Endodermal cell (in vitro differentiated cells): ENCODE measurements around the gene PRUNE2. TPM values are rescaled to one million over a fixed set of nuclear protein-coding genes. Genes with fewer than 3 reads are reported as not detected.

Experiments used
- DNase-seq: peaks from one replicate; pipeline ENCODE4 v3.0.0-alpha.2; 2017
- H3K27ac ChIP-seq: 2 replicates; pipeline ENCODE4 v1.5.1; 2013; ENCODE audit warnings: mild to moderate bottlenecking, low read depth, low read length, moderate library complexity
- H3K27me3 ChIP-seq: 2 replicates; pipeline ENCODE4 v1.6.1; 2013; ENCODE audit warnings: mild to moderate bottlenecking, low read length, moderate library complexity; ENCODE audit not compliant: insufficient read depth, control insufficient read depth, poor library complexity, severe bottlenecking
- H3K36me3 ChIP-seq: 2 replicates; pipeline ENCODE4 v1.7.0; 2013; ENCODE audit warnings: mild to moderate bottlenecking, low read length, moderate library complexity; ENCODE audit not compliant: control insufficient read depth, insufficient read depth
- H3K4me1 ChIP-seq: one replicate; pipeline ENCODE4 v1.7.0; 2013; ENCODE audit warnings: low read length; ENCODE audit not compliant: control insufficient read depth, insufficient read depth
- H3K4me3 ChIP-seq: 2 replicates; pipeline ENCODE4 v1.5.1; 2013; ENCODE audit warnings: mild to moderate bottlenecking, low read length, moderate library complexity
- H3K9ac ChIP-seq: 2 replicates; pipeline ENCODE4 v1.6.1; 2013; ENCODE audit warnings: mild to moderate bottlenecking, low read length, moderate library complexity; ENCODE audit not compliant: poor library complexity, severe bottlenecking; ENCODE audit errors: extremely low read depth
- H3K9me3 ChIP-seq: 2 replicates; pipeline ENCODE4 v1.6.1; 2013; ENCODE audit warnings: mild to moderate bottlenecking, low read length, moderate library complexity; ENCODE audit not compliant: control insufficient read depth
- H3K27ac Mint-ChIP-seq: 2 replicates; pipeline ENCODE4 v1.8.0; 2020; ENCODE audit warnings: mixed read lengths
- H3K27me3 Mint-ChIP-seq: 2 replicates; pipeline ENCODE4 v1.8.0; 2021; ENCODE audit warnings: mild to moderate bottlenecking, mixed read lengths; ENCODE audit not compliant: insufficient read depth
- H3K36me3 Mint-ChIP-seq: 2 replicates; pipeline ENCODE4 v1.8.0; 2020; ENCODE audit warnings: low read depth, mixed read lengths
- H3K4me1 Mint-ChIP-seq: 2 replicates; pipeline ENCODE4 v1.8.0; 2020; ENCODE audit warnings: mixed read lengths
- H3K4me3 Mint-ChIP-seq: 2 replicates; pipeline ENCODE4 v1.8.0; 2020; ENCODE audit warnings: mild to moderate bottlenecking, moderate library complexity, mixed read lengths
- H3K9me3 Mint-ChIP-seq: 2 replicates; pipeline ENCODE4 v1.8.0; 2020; ENCODE audit warnings: mild to moderate bottlenecking, mixed read lengths
- CTCF ChIP-seq: fragments of 200-600 bp; sonication (generic); conservative IDR thresholded peaks from 2 replicates; pipeline ENCODE4 v1.5.0; 2021; ENCODE audit warnings: antibody characterized with exemption, mild to moderate bottlenecking
- WGBS, 2 experiments: methylation state at CpG; one replicate each; pipeline versions ENCODE4 v1.1.5 to v1.1.7; 2013; ENCODE audit warnings: missing lambda C conversion rate in 2 of 2, mixed read lengths in 1 of 2; ENCODE audit not compliant: insufficient coverage in 1 of 2, insufficient read length in 1 of 2; 5-methylcytosine and 5-hydroxymethylcytosine counted together
- total RNA-seq, 2 donors: library from RNA; stranded (reverse); fragmentation: NEBNext Ultra II Directional in 1 of 2; extraction: Animal tissue kit (Norgen Biotek cat#: 25700) in 1 of 2; gene quantifications; 2 replicates in 1 of 2; 3 replicates in 1 of 2; pipeline ENCODE4 v1.2.1, GENCODE V29; 2021

PRUNE2 gene
- total RNA-seq, 2 donors from 2014 or later = 4.1 to 6.8 TPM

DNA sequence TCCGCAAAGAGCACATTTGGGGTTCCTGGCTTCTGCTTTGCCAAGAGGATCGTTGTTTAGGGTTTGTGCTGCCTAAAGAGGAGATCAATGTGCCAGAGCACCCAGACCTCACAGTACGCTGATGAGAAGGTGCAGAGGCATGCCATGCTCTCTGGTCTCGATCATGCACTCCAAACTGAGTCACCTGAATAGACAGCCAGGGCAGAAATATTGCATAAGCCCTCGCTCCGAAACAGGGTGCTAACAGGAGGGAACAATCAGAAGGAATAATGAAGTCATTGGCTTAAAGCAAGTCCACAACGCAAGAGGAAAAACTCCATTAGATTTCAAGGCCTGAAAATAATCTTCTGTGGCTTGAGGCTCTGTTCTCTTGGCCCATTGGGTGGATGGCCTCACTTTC, 322.7 kb downstream of the PRUNE2 start:
- no peaks in the 10 kb centered on the region for H3K9me3 ChIP-seq
- no peaks in the 10 kb centered on the region for H3K36me3 Mint-ChIP-seq
- no peak overlapping the region for H3K27ac ChIP-seq
- no peak overlapping the region for H3K4me3 Mint-ChIP-seq
- H3K4me1 ChIP-seq = peaks cover 18% of the 10 kb centered on the region
- no peak for TF ChIP-seq CTCF
- no peak for DNase-seq
- no peaks in the 10 kb centered on the region for H3K27me3 Mint-ChIP-seq
- H3K27ac Mint-ChIP-seq = no peak overlapping the region
- H3K27me3 ChIP-seq = no peaks in the 10 kb centered on the region
- H3K9ac ChIP-seq = no peak overlapping the region
- H3K36me3 ChIP-seq = no peaks in the 10 kb centered on the region
- WGBS, 2 experiments = 93 to 95% methylated on average over 6 to 7 of the region's 7 CpGs
- H3K4me1 Mint-ChIP-seq = peaks cover 17% of the 10 kb centered on the region
- no peaks in the 10 kb centered on the region for H3K9me3 Mint-ChIP-seq
- no peak overlapping the region for H3K4me3 ChIP-seq

DNA sequence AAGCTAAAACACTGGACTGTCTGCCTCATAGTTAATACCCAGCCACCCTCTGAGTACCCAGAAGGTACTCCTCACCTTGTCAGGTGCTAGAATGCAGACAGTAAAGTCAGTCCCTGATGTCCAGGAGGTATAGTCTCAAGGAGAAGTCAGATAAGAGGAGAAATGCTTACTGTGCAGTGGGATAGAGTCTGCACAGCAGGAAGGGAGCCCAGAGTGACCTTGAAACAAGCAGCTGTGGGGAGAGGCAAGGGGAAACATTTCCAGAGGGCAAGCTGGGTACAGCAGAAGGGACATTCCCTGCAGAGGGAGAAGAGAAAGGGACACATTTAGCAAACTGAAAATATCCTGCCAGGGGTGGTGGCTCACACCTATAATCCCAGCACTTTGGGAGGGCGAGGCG, 324.2 kb downstream of the PRUNE2 start:
- no peaks in the 10 kb centered on the region for H3K9me3 Mint-ChIP-seq
- H3K36me3 Mint-ChIP-seq = no peaks in the 10 kb centered on the region
- H3K27ac Mint-ChIP-seq = no peak overlapping the region
- no peak for TF ChIP-seq CTCF
- no peak overlapping the region for H3K9ac ChIP-seq
- no peak for DNase-seq
- H3K9me3 ChIP-seq = no peaks in the 10 kb centered on the region
- no peak overlapping the region for H3K27ac ChIP-seq
- no peak overlapping the region for H3K4me3 ChIP-seq
- peaks cover 8% of the 10 kb centered on the region for H3K4me1 ChIP-seq
- H3K4me1 Mint-ChIP-seq = peaks cover 14% of the 10 kb centered on the region
- no peak overlapping the region for H3K4me3 Mint-ChIP-seq
- no peaks in the 10 kb centered on the region for H3K27me3 Mint-ChIP-seq
- H3K36me3 ChIP-seq = no peaks in the 10 kb centered on the region
- WGBS, 2 experiments = 90% methylated on average over 2 of the region's 2 CpGs; no CpG with 5 or more reads in 1 of the 2 experiments
- H3K27me3 ChIP-seq = no peaks in the 10 kb centered on the region

DNA sequence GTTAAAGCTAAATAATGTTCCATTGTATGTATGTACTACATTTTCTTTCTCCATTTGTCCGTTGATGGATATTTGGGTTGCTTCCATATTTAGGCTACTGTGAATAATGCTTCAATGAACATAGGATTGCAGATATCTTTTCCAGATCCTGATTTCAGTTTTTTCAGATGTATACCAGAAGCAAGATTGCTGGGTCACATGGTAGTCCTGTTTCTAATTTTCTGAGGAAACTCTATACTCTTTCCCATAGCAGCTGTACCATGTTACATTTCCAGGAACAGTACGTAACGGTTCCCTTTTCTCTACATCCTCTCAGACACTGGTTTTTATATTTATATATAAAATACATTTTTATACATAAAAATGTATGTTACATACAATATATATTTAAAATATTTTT, 325.1 kb downstream of the PRUNE2 start:
- H3K27ac Mint-ChIP-seq = no peak overlapping the region
- 89% methylated on average over 2 of the region's 3 CpGs; no CpG with 5 or more reads in 1 of the 2 experiments for WGBS, 2 experiments
- H3K27me3 Mint-ChIP-seq = no peaks in the 10 kb centered on the region
- DNase-seq = no peak
- H3K36me3 ChIP-seq = no peaks in the 10 kb centered on the region
- no peaks in the 10 kb centered on the region for H3K36me3 Mint-ChIP-seq
- H3K9ac ChIP-seq = no peak overlapping the region
- peaks cover 4% of the 10 kb centered on the region for H3K4me1 ChIP-seq
- H3K4me1 Mint-ChIP-seq = peaks cover 8% of the 10 kb centered on the region
- no peak overlapping the region for H3K27ac ChIP-seq
- no peaks in the 10 kb centered on the region for H3K9me3 Mint-ChIP-seq
- no peak overlapping the region for H3K4me3 ChIP-seq
- H3K9me3 ChIP-seq = no peaks in the 10 kb centered on the region
- no peaks in the 10 kb centered on the region for H3K27me3 ChIP-seq
- H3K4me3 Mint-ChIP-seq = no peak overlapping the region
- TF ChIP-seq CTCF = no peak
